GM18508 (cell line): Measurements from ENCODE around the gene ADISSP.

Source experiments
- ATAC-seq: cut with Tn5 transposase; IDR thresholded peaks from one replicate; pipeline ENCODE4 v1.9.1; 2021; ENCODE audit warnings: moderate number of reproducible peaks; ENCODE audit not compliant: insufficient read depth, unreplicated experiment

The ADISSP gene

DNA sequence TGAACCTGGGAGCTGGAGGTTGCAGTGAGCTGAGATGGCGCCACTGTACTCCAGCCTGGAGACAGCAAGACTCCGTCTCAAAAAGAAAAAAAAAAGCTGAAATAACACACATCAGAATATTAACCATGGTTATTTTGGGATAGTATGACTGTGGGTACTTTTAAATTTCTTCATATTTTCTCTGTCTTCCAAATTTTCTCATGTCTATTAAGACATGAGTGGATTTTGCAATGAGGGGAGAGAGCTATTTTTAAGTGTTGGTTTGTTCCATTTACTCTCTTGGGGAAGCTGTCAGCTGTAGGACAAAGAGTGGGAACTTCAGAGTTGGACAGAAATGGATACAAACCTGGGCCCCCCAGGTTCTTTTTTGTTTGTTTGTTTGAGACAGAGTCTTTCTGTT lies 10.3 kb downstream of the ADISSP start:
- ATAC-seq, result no peak

DNA sequence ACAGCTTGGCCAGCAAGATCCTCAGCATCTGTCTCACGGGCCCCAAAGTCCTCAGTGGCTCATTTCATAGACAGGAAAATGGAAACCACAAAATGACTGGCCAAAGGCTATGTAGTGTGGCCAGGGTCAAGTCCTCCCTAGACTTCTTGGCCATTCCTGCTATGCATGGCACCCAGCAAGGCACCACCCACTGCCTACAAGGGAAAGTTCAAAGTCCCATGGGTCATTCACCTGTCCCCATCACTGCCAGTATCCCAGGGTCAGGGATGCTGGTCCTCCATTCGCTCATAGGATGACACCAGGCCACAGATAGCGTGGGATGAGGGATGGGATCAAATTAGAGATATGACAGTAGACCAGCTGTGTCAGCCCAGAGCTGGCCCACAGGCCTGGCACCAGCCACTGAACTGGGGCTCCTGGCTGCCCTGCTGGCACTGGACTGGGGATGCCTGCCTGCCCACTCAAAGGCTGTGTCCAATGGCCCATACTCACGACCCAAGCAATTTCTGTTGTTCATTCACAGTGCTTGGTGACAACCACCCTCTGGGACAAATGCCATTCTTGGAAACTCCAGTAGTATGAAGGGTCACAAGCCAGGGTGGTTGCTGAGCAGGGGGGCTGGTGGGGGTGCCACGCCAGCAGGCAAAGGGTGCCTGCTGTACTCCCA lies 11.6 kb downstream of the ADISSP start:
- no peak for ATAC-seq

DNA sequence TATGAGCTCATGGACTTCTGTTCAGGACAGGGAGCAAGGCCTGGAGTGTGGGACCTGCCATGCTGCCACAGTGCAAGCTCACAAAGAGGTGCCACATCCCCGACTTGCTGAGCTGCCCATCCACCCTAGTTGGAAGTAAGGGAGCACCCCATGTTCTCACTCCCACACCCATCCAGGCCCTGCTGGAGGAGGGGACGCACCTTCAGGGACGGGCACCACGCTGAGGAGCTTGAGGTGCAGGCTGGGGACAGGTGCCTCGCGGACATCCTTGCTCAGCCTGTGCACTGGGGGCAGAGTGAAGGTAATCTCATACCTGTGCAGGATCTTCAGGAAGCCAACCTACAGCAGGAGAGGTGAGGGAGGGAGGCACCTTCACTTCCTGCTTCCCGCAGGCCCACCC lies 12.3 kb downstream of the ADISSP start:
- ATAC-seq, result no peak

DNA sequence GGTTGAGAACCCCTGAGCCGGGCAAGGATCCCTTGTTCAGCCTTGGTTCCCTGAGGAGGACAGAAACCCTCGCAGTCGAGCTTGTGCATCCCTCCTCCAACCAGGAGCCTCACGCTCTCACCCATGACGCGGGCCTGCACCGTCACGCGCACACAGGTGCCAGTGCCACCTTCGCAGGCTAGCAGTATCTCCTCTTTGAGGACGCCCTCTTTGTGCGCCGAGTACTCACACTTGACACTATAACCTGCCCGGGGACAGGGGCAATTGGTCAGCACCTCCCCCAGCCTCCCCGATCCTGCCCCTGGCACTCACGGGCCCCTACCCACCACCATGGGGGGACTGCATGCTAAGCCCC lies 13.3 kb downstream of the ADISSP start:
- no peak for ATAC-seq

DNA sequence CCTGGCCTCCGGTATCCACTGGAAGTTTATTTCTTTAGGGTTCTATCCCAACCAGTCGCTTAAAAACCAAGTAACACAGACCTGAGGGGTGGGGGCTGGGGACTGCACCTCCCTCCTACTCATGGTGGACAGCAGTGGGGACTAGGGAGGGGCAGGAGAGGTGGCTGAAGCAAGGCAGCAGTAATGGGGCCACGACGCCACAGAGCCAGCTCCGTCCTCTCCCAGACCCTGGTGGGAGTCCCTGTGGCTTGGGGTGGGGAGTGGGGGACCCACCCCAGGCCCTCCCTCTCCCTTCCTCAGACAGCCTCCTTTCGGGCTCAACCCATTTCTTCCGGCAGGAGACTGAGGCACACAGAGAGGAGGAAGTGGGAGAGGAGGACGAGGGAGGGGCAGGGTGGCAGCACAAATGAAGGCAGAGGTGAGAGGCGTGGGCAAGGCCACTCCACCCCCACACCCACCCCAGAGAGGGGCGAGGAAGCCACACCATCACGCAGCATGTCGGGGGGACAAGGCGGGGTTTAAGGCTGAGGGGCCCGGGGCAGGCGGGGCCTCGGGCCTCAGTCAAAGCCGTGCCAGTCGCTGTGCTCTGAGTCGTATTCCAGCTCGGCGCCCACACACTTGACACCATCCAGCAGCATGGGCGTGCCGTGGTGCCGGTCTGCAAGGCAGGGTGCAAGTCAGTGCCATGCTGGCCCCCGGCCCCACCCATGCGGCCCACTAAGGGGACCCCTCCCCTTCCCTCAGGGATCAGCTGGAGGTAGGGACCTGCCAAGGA lies 13.9 kb downstream of the ADISSP start:
- ATAC-seq, result no peak

DNA sequence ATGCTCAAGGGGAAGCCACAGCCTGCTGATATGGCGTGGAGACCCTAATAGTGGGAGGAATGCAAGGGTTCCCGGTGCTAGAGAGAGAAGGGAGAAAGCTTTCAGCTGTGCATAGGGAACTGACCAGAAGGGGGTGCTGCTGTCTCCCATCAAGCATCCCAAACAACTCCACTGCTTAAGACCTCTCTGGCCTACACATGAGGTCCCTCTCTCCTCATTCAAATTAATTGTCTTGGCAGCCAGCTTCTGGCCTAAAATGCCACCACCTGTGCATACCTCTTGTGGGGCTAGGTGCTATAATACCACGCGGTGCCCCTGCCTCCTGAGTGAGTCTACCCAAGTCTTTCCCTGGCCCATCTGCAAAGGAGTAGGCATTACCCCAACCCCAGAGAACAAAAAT lies 14.5 kb downstream of the ADISSP start:
- no peak for ATAC-seq

DNA sequence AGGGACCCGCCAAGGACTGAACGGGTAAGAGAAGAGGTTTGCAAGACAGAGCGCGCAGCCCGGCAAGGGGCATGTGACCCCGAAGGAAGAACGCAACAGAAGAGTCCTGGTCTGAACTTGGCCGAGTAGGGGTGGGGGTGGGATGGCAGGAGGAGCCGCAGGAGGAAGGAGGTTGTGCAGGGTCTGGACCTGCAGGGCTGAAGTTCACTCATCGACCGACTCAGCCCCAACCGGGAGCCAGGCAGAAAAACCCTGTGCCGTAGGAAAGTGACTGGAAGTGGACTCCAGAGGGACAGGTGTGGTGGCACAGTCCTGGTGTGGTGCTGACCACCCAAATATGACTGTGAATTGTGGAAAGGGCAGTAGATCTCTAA lies 15.2 kb downstream of the ADISSP start:
- no peak for ATAC-seq

DNA sequence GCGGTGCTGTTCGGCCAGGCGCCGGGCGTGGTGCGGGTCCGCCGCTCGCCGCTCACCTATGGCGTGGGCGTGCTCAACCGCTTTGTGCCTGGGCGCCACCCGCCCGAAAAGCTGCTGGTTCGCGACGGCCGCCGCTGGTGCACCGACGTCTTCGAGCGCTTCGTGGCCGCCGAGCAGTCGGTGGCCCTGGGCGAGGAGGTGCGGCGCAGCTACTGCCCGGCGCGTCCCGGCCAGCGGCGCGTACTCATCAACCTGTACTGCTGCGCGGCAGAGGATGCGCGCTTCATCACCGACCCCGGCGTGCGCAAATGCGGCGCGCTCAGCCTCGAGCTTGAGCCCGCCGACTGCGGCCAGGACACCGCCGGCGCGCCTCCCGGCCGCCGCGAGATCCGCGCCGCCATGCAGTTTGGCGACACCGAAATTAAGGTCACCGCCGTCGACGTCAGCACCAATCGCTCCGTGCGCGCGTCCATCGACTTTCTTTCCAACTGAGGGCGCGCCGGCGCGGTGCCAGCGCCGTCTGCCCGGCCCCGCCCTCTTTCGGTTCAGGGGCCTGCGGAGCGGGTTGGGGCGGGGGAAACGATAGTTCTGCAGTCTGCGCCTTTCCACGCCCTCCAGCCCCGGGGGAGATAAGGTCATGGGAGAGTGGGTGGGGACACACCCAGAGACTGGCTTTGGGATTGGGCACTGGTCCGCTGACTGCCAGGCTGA lies 15.7 kb downstream of the ADISSP start:
- no peak for ATAC-seq

DNA sequence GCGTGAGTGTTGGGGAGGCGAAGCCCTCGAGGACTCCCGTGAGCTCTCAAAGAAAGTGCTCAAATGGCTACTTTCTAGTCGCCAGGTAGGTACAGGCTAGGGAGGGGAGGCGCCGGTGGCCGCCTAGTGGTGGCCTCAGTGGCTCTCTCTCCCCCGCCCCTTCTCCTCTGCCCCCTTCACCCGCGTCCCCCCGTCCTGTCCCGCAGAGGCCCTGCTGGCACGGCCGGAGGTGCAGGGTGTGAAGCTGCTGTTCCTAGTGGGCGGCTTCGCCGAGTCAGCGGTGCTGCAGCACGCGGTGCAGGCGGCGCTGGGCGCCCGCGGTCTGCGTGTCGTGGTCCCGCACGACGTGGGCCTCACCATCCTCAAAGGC lies 16.3 kb downstream of the ADISSP start:
- no peak for ATAC-seq

DNA sequence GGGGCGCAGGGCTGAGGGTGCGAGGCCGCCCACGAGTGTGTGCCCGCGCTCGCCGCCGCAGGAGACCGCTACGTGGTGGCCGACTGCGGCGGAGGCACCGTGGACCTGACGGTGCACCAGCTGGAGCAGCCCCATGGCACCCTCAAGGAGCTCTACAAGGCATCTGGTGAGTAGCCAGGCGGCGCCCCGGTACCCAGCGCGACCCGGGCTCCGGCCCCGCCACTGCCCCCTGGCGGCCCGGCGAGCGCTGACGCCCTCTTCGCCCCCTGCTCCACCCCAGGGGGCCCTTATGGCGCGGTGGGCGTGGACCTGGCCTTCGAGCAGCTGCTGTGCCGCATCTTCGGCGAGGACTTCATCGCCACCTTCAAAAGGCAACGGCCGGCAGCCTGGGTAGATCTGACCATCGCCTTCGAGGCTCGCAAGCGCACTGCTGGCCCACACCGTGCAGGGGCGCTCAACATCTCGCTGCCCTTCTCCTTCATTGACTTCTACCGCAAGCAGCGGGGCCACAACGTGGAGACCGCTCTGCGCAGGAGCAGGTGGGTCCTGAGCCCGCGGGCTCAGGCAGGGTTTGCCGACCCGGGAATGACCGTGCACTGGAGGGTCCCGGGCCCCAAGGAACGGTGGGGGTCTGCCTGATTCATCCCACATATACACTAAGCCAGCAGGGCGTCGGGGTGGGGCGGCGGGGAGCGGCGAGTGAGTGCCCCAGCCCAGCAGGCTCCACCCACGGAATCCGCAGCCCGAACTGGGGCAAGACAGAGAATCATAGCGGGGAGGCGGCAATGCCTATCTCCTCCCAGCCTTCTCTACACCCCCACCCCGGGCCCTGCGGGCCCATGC lies 17.6 kb downstream of the ADISSP start:
- no peak for ATAC-seq

DNA sequence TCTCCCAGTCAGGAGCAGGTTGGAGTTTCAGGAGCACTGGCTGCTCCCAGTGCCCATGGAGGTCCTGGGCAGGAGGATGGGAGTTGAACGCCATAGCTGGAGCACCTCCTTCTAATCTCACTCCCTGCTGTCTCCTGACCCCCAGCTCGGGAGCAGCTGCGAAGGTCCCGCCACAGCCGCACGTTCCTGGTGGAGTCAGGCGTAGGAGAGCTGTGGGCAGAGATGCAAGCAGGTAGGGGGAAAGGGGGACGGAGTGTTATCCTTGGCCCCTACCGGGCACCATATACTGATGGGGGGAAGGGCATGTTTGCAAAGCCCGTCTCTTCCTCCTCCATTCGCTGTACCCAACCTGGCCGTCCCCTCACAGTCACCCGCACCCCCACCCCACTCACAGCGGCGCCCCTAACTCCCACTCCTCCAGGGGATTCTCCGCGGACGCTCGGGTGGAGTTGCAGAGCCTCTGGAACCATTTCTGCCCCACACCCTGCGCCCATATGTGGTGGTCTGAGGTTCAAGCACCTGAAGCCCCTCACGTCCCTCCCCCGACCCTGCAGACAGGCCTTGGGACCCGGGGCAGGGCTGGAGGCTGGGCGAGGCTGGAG lies 18.4 kb downstream of the ADISSP start:
- no peak for ATAC-seq

DNA sequence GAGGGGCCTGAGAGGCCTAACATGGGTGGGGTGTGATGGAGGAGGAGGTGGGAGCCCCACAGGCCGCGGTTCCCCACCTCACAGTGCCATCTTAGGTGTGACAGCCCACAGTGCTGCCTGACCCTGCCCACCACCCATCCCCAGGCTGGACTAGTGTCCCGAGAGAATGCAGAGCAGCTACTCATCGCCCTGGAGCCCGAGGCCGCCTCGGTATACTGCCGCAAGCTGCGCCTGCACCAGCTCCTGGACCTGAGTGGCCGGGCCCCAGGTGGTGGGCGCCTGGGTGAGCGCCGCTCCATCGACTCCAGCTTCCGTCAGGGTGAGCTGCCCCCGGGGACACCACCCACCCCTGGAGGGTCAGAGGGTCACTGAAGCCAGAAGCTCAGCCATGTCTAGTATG lies 19.5 kb downstream of the ADISSP start:
- no peak for ATAC-seq

DNA sequence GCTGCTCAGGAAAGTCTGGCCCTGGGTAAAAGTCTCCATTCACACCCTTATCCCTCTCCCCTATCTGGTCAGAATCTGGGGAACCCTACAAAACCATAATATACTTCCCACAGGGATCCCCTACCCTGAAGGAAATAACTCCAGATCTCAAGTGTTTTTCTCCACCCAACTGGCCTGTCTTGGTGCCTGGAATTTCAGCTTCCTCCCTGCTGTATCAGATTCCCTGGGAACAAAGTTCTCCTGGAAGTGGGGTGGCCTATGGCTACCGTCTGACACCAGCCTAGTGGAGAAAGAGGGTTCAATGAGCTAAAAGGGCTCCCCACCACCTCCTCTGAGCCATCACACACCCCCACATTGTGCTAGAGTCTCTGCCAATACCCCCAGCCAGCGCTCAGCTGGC lies 20.1 kb downstream of the ADISSP start:
- no peak for ATAC-seq

DNA sequence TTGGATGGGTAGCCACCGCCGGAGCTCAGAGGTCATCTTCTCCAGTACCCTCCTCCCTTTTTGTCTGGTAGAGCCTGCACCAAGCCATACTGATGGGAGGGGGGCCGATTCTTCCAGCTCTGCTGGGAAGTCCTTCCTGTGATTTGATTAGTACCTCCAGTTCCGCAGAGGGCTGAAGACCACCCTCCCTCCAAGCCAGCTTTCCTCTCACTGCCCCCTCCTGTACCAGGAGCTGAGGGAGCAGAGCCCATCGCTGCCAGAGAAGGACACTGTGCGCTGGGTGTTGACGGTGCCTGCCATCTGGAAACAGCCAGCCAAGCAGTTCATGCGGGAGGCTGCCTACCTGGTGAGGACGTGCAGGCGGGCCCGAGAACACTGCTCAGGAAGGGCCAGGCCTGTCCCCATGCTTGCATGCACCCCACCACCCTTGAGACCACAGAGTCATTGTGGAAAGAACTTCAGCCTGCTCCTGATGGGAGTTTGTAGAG lies 21.8 kb downstream of the ADISSP start:
- ATAC-seq, result no peak

DNA sequence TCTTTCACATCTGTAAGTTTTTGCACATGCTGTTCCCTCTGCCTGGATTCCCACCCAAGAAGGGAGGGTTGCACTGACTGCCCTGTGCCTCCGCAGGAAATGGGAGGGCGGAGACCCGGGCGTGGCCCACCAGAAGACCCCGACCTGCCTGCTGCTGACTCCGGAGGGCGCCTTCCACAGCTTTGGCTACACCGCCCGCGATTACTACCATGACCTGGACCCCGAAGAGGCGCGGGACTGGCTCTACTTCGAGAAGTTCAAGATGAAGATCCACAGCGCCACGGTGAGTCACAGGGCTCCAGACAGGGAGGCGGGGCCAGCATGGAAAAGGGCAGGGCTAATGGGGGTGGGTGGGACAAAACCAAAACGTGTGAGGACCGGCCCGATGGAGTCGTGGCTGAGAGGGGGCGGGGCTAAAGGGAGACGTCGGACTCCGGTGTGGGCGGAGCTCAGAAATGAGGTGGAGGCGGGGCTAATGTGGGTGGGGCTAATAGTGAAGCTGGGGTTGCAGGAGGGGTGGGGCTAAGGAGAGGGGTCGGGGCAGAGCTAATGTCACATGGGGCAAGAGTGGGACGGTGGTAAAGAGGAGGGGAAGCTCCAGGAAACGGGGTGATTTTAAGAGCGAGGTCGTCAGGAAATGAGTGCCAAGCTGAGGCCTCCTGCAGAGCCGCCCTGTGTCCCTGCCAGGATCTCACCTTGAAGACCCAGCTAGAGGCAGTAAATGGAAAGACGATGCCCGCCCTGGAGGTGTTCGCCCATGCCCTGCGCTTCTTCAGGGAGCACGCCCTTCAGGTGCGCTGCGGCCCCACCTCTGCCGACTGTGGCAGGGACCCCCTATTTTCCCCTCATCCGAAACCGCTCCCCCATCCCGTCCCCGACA lies 22.5 kb downstream of the ADISSP start:
- no peak for ATAC-seq

DNA sequence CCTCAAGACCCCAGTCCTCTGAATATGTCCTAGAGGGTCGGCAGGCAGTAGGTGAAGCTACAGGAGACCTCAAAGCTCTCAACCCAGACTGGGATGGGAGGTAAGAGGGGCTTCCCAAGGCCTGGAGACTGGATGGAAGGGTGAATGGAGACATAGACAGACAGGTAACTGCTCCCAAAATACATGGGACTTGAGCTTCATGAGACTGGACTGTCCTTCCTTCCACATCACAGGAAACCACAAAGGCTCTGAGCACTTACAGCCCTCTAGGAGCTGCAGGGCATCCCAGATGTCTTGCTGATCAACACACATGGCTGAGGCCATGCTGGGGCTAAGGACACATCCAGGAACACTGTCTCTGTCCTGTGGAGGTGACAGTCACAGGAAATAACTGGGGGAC lies 23.5 kb downstream of the ADISSP start:
- ATAC-seq, result no peak

DNA sequence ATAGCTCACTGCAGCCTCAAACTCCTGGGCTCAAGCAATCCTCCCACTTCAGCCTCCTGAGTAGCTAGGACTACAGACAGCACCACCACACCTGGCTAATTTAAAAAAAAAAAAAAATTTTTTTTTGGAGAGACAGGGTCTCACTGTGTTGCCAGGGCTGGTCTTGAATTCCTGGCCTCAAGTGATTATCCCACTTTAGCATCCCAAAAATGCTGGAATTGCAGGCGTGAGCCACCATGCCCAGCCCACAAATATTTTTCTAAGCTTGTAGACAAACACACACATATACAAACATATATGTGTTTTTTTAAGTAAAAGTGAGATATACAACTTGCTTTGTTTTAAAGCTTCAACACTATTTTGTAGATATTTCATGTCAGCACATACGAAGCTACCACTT lies 24.3 kb downstream of the ADISSP start:
- no peak for ATAC-seq

DNA sequence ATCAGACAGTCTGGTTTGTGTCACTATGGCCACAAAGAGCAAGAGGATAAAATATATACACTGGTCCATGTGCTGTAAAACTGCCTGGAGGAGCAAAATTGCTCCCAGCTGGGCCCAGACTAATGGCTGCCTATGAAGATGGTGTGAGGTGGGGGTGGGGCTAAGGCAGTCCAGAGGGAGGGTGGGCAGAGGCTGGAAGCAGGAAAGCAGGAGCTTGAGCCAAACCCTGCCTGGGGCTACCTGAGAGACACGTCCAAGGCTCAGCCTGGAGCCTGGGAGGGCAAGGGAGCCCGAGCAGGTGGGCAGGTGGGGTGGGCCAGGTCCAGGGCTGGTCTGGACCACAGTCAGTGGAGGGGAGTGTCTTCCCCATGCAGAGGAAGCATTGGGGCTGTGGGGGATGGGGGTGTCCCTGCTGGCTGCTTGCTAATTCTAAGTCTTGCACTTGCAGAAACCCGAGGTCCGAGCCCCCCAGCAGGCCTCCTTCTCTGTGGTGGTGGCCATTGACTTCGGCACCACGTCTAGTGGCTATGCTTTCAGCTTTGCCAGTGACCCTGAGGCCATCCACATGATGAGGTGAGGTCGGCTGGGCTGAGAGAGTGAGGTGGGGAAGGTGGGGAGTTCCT lies 25.6 kb downstream of the ADISSP start:
- no peak for ATAC-seq
